ENCODE results near the gene CRMP1. TPM values are rescaled to one million over a fixed set of nuclear protein-coding genes. Genes with fewer than 3 reads are reported as not detected.
A peak's percentile ranks its signal among the peaks of the same experiment; 100 is the strongest.
"Not testable (repeated sequence)": the region's sequence is repeated elsewhere in the genome, so short reads cannot be mapped to it uniquely, and the experiment has no call there.

The CRMP1 gene
- total and polyA plus RNA-seq, 9 of the 15 experiments (the other 6 are each of a cell fraction or from before 2014, with no cell fraction given) = 0.03 to 0.04 TPM; not detected in 7

DNA sequence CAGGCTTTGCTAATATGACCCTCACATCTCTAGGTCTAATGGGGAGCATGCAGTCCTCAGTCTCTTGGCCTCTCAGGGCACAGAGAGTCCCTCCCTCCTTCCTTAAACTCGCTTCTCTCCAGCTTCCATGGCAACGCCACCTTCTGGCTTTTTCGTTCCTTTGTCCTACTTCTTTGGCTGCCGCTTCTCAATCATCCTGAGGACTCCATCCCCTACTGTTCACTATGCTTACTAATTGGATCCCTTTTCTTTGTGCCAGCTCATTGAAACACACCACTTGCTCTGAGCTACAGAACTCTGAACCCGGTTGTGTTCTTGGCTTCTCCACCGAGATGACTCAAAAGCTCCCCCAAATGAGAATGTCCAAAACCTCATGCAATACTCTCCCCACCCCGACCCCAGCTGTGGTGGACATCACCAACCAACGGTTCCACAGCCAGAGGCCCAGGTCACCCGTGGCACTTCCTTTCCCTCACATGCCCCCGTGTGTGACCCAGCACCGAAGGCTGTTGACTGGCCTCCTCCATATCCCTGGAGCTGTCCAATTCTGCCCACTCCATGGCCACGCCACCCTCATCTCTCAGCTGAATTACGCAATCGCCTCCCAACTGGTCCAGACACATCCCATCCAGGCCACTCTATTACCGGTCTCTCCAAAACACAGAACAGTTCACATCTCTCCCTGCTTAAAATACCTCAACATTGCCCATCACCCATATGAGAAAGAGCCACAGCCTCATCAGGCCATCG lies 34.7 kb downstream of the CRMP1 start (continued):
- no peak for TF ChIP-seq ELF1 (tag; IDR thresholded peaks at IDR 0.05)
- no peak for TF ChIP-seq ZC3H8 (IDR thresholded peaks at IDR 0.05)
- TF ChIP-seq SMC3 (conservative IDR thresholded peaks at IDR 0.05; ENCODE audit: insufficient read depth, low read depth, low read length) = no peak
- TF ChIP-seq RFX1 (IDR thresholded peaks at IDR 0.05) = peak; percentile 33; the same call in 1 of the 2 replicates

DNA sequence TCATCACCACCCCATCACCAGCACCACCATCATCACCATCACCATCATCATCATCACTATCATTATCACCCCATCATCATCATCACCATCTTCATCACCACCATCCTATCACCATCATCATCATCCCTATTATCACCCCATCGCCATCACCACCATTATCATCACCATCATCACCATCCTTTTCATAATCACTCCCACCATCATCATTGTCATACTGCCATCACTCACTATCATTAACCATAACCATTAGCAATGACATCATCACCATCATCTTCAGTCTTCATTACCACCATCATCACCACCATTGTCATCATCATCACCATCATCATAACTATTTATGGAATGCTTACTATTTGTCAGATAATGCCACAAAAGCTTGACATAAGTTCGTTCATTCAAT lies 35.7 kb downstream of the CRMP1 start:
- Histone ChIP-seq H3K79me2 (ENCODE audit: control insufficient read depth, insufficient read depth, low read length) (no peaks in the 10 kb centered on the region), H3K9ac (ENCODE audit: insufficient read depth in 1 of 2, low read depth in 2 of 2, low read length in 2 of 2) (no peak overlapping the region), H3K36me3 (ENCODE audit: control insufficient read depth, insufficient read depth, low read length) (no peaks in the 10 kb centered on the region), H3K4me3 (no peak overlapping the region), H3K9me3 (replicated peaks; ENCODE audit: control insufficient read depth, insufficient read depth, low read depth, low read length) (no peaks in the 10 kb centered on the region), H3K4me1 (replicated peaks in 1 of 2; ENCODE audit: control insufficient read depth in 2 of 2, insufficient read depth in 2 of 2, low read length in 2 of 2) (no peaks in the 10 kb centered on the region), H3K27ac (ENCODE audit: extremely low read depth, low read depth, low read length) (no peak overlapping the region), H3K9me1 (ENCODE audit: control insufficient read depth, insufficient read depth, low read length) (no peaks in the 10 kb centered on the region), H3K27me3 (ENCODE audit: control insufficient read depth in 2 of 2, insufficient read depth in 2 of 2, low read length in 2 of 2) (peaks cover 0 to 11% of the 10 kb centered on the region in 2 experiments; a peak in 2 of 5 replicates), H2AFZ (ENCODE audit: low read depth, low read length) (no peak overlapping the region), H3K4me2 (ENCODE audit: insufficient read depth, low read length) (no peak overlapping the region), H4K20me1 (replicated peaks; ENCODE audit: control insufficient read depth, insufficient read depth, low read length) (no peaks in the 10 kb centered on the region; the same call in 1 of the 2 replicates)
- no peak for FAIRE-seq
- WGBS (ENCODE audit: insufficient coverage, low coverage, missing lambda C conversion rate) = 0% methylated on average over 2 of the region's 2 CpGs
- TF ChIP-seq ETV6 (IDR thresholded peaks at IDR 0.05; ENCODE audit: borderline replicate concordance in 1 of 2, low read depth in 2 of 2, low read length in 1 of 2) = no peak
- no peak for TF ChIP-seq ETV6 (CRISPR knock-in tag; IDR thresholded peaks at IDR 0.05; ENCODE audit: borderline replicate concordance)
- TF ChIP-seq, protein P1, sequence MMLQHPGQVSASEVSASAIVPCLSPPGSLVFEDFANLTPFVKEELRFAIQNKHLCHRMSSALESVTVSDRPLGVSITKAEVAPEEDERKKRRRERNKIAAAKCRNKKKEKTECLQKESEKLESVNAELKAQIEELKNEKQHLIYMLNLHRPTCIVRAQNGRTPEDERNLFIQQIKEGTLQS (IDR thresholded peaks at IDR 0.05) = peak; percentile 56; the same call in 1 of the 2 replicates
- TF ChIP-seq, protein P1 (CRISPR knock-in tag; conservative IDR thresholded peaks at IDR 0.05) = no peak
- TF ChIP-seq KDM1A (IDR thresholded peaks at IDR 0.05) = 0 out of 4 replicates have a peak, but pooled peaks of 1 of the 2 experiments have one; percentile 27
- ChIA-PET CTCF (ENCODE audit: low intra/inter-chr PET ratio) (no interaction called here), POLR2A (no interaction called here)
- in situ Hi-C loops (cut with MboI) = no loop called here
- intact Hi-C loops (cut with micrococcal nuclease) = no loop called here
- no peak for ATAC-seq
- no peak for DNase-seq (ENCODE audit: extremely low read depth in 1 of 4, low spot score in 3 of 4)
- BruUV-seq (replicated peaks) = no TSS peak

DNA sequence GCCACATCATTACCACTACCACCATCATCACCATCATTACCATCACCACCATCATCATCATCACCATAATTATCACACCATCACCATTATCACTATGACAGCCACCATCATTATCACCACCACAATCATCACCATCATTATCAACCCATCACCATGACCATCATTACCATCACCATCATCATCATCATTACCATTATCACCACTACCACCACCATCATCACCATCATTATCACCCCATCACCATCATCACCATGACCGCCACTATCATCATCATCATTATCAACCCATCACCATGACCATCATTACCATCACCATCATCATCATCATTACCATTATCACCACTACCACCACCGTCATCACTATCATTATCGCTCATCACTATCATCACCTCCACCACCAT lies 36.5 kb downstream of the CRMP1 start:
- 0% methylated on average over 3 of the region's 3 CpGs for WGBS (ENCODE audit: insufficient coverage, low coverage, missing lambda C conversion rate)
- H3K9ac ChIP-seq (ENCODE audit: insufficient read depth in 1 of 2, low read depth in 2 of 2, low read length in 2 of 2); H3K4me1 ChIP-seq (replicated peaks in 1 of 2; ENCODE audit: control insufficient read depth in 2 of 2, insufficient read depth in 2 of 2, low read length in 2 of 2); H4K20me1 ChIP-seq (replicated peaks; ENCODE audit: control insufficient read depth, insufficient read depth, low read length); H2AFZ ChIP-seq (ENCODE audit: low read depth, low read length); CTCF ChIA-PET (ENCODE audit: low intra/inter-chr PET ratio); H3K36me3 ChIP-seq (ENCODE audit: control insufficient read depth, insufficient read depth, low read length); H3K9me1 ChIP-seq (ENCODE audit: control insufficient read depth, insufficient read depth, low read length); DNase-seq (ENCODE audit: extremely low read depth in 1 of 4, low spot score in 3 of 4); H3K79me2 ChIP-seq (ENCODE audit: control insufficient read depth, insufficient read depth, low read length); H3K9me3 ChIP-seq (replicated peaks; ENCODE audit: control insufficient read depth, insufficient read depth, low read depth, low read length); H3K4me3 ChIP-seq; intact Hi-C loops (cut with micrococcal nuclease); H3K4me2 ChIP-seq (ENCODE audit: insufficient read depth, low read length); BruUV-seq (replicated peaks); FAIRE-seq; ATAC-seq; H3K27ac ChIP-seq (ENCODE audit: extremely low read depth, low read depth, low read length); in situ Hi-C loops (cut with MboI); POLR2A ChIA-PET; H3K27me3 ChIP-seq (ENCODE audit: control insufficient read depth in 2 of 2, insufficient read depth in 2 of 2, low read length in 2 of 2): not testable (repeated sequence)
